GM18507 (cell line): Measurements from ENCODE around the gene RHBDL3.
"Not testable (repeated sequence)": the region's sequence is repeated elsewhere in the genome, so short reads cannot be mapped to it uniquely, and the experiment has no call there.

ENCODE experiments used
- DNase-seq: peaks from one replicate; pipeline ENCODE4 v3.0.0; 2011; ENCODE audit warnings: low read depth; ENCODE audit not compliant: insufficient read length; ENCODE audit errors: extremely low spot score
- FAIRE-seq: peaks from 2 replicates; lab custom pipeline; 2011; peaks lifted over from hg19 to GRCh38; lab: Jason Lieb, UNC

RHBDL3 gene

GRCh38 chr17:32349854-32350665 is 84.4 kb downstream of the RHBDL3 start, which contains the start of gene ZNF207:
TSS of gene ZNF207 (plus strand) at chr17:32350157. CDS start at chr17:32350286, 129 bp downstream.
- peak; percentile 84 for DNase-seq
- FAIRE-seq: peak; percentile 100

- FAIRE-seq: peak; percentile 65
These were observed 85.2 kb downstream of the RHBDL3 start for GRCh38 chr17:32350666-32351418.

GRCh38 chr17:32352734-32353133 is 87.1 kb downstream of the RHBDL3 start:
- FAIRE-seq, DNase-seq: not testable (repeated sequence)

More at GRCh38 chr17:32350666-32351418, 85.2 kb downstream of the RHBDL3 start:
- no peak for DNase-seq

DNA sequence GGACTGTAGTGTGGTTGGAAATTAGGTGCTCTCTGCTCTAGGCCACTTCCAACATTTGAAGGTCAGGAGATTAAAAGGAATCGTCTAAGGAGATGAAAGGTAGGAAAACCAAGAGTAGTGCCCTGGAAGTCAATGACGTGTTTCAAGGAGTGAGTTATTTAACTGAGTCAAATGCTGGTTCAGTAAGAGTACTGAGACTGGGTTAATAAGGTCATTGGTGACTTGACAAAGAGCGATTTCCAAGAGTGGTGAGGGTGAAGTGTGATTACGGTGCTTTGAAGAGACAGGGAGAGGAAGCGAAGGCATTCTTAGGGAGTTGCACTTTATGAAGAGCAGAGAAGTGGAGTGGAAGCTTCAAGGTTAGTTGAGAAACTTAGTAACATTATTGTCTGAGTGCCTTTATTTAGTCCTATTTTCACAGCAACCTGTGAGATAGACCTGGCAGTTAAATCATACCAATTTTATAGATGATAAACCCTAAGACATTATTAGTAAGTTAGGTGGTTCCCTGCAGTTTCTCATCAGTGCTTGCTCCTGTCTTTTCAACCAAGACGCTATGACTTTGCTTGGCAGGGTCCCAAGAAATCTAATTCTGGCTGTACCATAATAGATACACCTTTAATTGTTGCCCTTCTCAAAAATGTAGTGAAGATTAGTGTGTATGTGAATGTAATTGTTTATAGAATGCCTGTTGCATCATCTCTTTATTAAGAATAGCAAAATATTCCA is 90.2 kb downstream of the RHBDL3 start:
- FAIRE-seq (no peak), DNase-seq (no peak)

DNA sequence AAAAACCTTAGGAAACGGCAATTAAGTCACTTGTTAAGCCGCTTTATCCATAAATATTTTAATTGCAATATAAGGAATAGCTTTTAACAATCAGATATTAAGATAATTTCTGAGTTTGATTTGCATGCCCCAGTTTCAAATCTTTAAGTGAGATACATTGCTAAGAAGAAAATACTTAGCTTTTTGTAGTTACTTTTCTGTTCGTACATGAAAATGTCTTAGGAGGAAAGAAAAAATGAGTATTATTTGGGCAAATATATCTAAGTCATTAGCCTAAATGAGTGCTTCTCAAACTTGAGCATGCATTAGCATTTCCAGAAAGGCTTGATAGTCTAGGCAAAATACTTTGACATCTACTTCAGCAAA is 90.7 kb downstream of the RHBDL3 start:
- FAIRE-seq: no peak
- no peak for DNase-seq

GRCh38 chr17:32356750-32357149 is 91.1 kb downstream of the RHBDL3 start:
- FAIRE-seq: no peak
- DNase-seq: no peak

- DNase-seq (no peak), FAIRE-seq (no peak)
These were observed 92.0 kb downstream of the RHBDL3 start for GRCh38 chr17:32357615-32358014.

- DNase-seq (no peak), FAIRE-seq (no peak)
These were observed 95.6 kb downstream of the RHBDL3 start for GRCh38 chr17:32361270-32361669.

DNA sequence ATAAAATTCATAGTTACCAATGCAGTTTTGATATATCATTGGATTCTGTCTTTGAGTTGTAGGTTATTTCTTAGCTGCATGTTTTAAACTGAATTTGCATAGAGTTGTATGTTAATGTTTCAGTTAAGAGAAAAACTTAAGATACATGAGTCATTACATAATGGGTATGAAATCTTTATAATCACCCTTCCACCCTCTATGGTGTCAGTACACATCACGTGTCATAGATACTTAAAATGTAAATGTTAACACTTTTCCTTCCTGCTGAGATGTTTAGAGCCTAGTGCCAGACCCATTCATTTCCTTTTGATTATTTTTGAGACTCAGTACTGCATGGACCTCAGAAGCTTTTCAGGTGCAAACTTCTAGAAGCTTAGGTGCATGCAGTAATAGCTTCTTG is 104.8 kb downstream of the RHBDL3 start:
- no peak for FAIRE-seq
- DNase-seq: no peak
